Measurements from ENCODE around the gene MACF1. TPM values are rescaled to one million over a fixed set of nuclear protein-coding genes. Genes with fewer than 3 reads are reported as not detected.

The MACF1 gene
- total RNA-seq, 2 donors from 2014 or later, result 214 to 251 TPM

DNA sequence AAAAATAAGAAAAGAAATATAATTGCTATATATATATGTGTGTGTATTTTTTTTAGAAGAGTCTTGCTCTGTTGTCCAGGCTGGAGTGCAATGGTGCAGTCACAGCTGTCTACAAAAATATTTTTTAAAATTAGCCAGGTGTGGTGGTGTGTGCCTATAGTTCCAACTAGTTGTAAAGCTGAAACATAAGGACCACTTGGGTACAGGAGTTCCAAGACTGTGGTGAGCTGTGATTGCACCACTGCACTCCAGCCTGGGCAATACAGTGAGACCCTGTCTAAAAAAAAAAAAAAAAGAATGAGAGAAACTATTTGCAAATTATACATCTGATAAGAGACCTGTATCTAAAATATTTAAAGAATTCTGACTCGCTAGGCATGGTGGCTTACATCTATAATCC is 328.9 kb downstream of the MACF1 start:
- no peak overlapping the region for H3K9ac ChIP-seq (ENCODE audit: extremely low read depth, low read length, poor library complexity, severe bottlenecking)
- Mint-ChIP-seq H3K36me3 (ENCODE audit: low read depth) (peaks cover 26% of the 10 kb centered on the region), H3K27me3 (ENCODE audit: insufficient read depth) (no peaks in the 10 kb centered on the region), H3K4me3 (no peak overlapping the region), H3K27ac (no peak overlapping the region), H3K9me3 (no peaks in the 10 kb centered on the region), H3K4me1 (no peaks in the 10 kb centered on the region)
- no peaks in the 10 kb centered on the region for H3K4me1 ChIP-seq (ENCODE audit: control insufficient read depth, insufficient read depth, low read length)
- 67 to 100% methylated on average over 1 of the region's 1 CpG for WGBS, 2 experiments (ENCODE audit: insufficient coverage in 1 of 2, insufficient read length in 1 of 2)
- DNase-seq, result no peak
- H3K36me3 ChIP-seq (ENCODE audit: control insufficient read depth, insufficient read depth, low read length), result peaks cover 9% of the 10 kb centered on the region
- H3K27me3 ChIP-seq (ENCODE audit: control insufficient read depth, insufficient read depth, low read length, poor library complexity, severe bottlenecking), result no peaks in the 10 kb centered on the region
- H3K4me3 ChIP-seq (ENCODE audit: low read length), result no peak overlapping the region
- TF ChIP-seq, protein P1, sequence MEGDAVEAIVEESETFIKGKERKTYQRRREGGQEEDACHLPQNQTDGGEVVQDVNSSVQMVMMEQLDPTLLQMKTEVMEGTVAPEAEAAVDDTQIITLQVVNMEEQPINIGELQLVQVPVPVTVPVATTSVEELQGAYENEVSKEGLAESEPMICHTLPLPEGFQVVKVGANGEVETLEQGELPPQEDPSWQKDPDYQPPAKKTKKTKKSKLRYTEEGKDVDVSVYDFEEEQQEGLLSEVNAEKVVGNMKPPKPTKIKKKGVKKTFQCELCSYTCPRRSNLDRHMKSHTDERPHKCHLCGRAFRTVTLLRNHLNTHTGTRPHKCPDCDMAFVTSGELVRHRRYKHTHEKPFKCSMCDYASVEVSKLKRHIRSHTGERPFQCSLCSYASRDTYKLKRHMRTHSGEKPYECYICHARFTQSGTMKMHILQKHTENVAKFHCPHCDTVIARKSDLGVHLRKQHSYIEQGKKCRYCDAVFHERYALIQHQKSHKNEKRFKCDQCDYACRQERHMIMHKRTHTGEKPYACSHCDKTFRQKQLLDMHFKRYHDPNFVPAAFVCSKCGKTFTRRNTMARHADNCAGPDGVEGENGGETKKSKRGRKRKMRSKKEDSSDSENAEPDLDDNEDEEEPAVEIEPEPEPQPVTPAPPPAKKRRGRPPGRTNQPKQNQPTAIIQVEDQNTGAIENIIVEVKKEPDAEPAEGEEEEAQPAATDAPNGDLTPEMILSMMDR (conservative IDR thresholded peaks at IDR 0.05), result no peak
- no peaks in the 10 kb centered on the region for H3K9me3 ChIP-seq (ENCODE audit: control insufficient read depth, low read length)
- H3K27ac ChIP-seq (ENCODE audit: low read depth, low read length), result no peak overlapping the region

Other genes starting within 250 kb of the MACF1 start
- 100 to 1,000 TPM; 128 to 137 TPM for gene AKIRIN1, start 213.4 kb upstream of the MACF1 start, total RNA-seq
- 100 to 1,000 TPM; 295 to 349 TPM for gene NDUFS5, start 178.3 kb upstream of the MACF1 start, total RNA-seq